NCI-H1436 (cell line): Measurements from ENCODE around the gene KRTAP27-1.

Experiments
- DNase-seq: peaks from one replicate; lab custom pipeline; 2025; lab: John Stamatoyannopoulos, UW

The KRTAP27-1 gene

GRCh38 chr21:30337276-30337744, at the start of gene KRTAP27-1:
Gene KRTAP27-1 (minus strand): TSS chr21:30337694. CDS start chr21:30337668, 26 bp downstream.
- DNase-seq, result no peak

GRCh38 chr21:30382201-30382600, 44.7 kb upstream of the KRTAP27-1 start:
- no peak for DNase-seq

GRCh38 chr21:30372139-30372770, 34.8 kb upstream of the KRTAP27-1 start, which contains the start of gene KRTAP13-2:
Gene KRTAP13-2 (minus strand): TSS chr21:30372271. CDS start chr21:30372213, 58 bp downstream.
- no peak for DNase-seq

- no peak for DNase-seq
Measured at GRCh38 chr21:30355906-30356305, 18.4 kb upstream of the KRTAP27-1 start.

GRCh38 chr21:30354308-30355005, 17.0 kb upstream of the KRTAP27-1 start:
- no peak for DNase-seq

GRCh38 chr21:30351534-30351933, 14.0 kb upstream of the KRTAP27-1 start:
- DNase-seq, result no peak

- no peak for DNase-seq
Measured at GRCh38 chr21:30349572-30349971, 12.1 kb upstream of the KRTAP27-1 start.

- no peak for DNase-seq
Measured at GRCh38 chr21:30348506-30348905, 11.0 kb upstream of the KRTAP27-1 start, which contains the start of gene KRTAP23-1. Gene KRTAP23-1 (minus strand): TSS chr21:30348606. CDS start chr21:30348606, 0 bp downstream.

- DNase-seq, result no peak
Measured at GRCh38 chr21:30345014-30345413, 7.5 kb upstream of the KRTAP27-1 start.

- no peak for DNase-seq
Measured at GRCh38 chr21:30340714-30341573, 3.5 kb upstream of the KRTAP27-1 start.

- DNase-seq, result no peak
Measured at GRCh38 chr21:30338717-30339116, 1.2 kb upstream of the KRTAP27-1 start.

- DNase-seq, result no peak
Measured at GRCh38 chr21:30337772-30338171, 278 bp upstream of the KRTAP27-1 start.

GRCh38 chr21:30336596-30336995, 898 bp downstream of the KRTAP27-1 start:
- no peak for DNase-seq

- DNase-seq, result no peak
Measured at GRCh38 chr21:30333736-30334135, 3.8 kb downstream of the KRTAP27-1 start.

- no peak for DNase-seq
Measured at GRCh38 chr21:30332681-30333080, 4.8 kb downstream of the KRTAP27-1 start.

- DNase-seq, result no peak
Measured at GRCh38 chr21:30329203-30329875, 8.2 kb downstream of the KRTAP27-1 start.

GRCh38 chr21:30326390-30326789, 11.1 kb downstream of the KRTAP27-1 start:
- no peak for DNase-seq

- DNase-seq, result no peak
Measured at GRCh38 chr21:30320215-30320614, 17.3 kb downstream of the KRTAP27-1 start, which contains the start of gene KRTAP26-1. Gene KRTAP26-1 (minus strand): TSS chr21:30320315. CDS start chr21:30320035, 280 bp downstream.

GRCh38 chr21:30315701-30316100, 21.8 kb downstream of the KRTAP27-1 start:
- DNase-seq, result no peak

GRCh38 chr21:30306884-30307283, 30.6 kb downstream of the KRTAP27-1 start:
- no peak for DNase-seq

- no peak for DNase-seq
Measured at GRCh38 chr21:30305136-30305535, 32.4 kb downstream of the KRTAP27-1 start.

GRCh38 chr21:30289215-30289614, 48.3 kb downstream of the KRTAP27-1 start, which contains the start of gene KRTAP25-1:
Gene KRTAP25-1 (minus strand): TSS chr21:30289514. CDS start chr21:30289490, 24 bp downstream.
- DNase-seq, result no peak
